Measurements from ENCODE around the gene TMEM171.

GRCh38 chr5:73139485-73139884 is 19.1 kb downstream of the TMEM171 start:
- TF ChIP-seq, protein P1, sequence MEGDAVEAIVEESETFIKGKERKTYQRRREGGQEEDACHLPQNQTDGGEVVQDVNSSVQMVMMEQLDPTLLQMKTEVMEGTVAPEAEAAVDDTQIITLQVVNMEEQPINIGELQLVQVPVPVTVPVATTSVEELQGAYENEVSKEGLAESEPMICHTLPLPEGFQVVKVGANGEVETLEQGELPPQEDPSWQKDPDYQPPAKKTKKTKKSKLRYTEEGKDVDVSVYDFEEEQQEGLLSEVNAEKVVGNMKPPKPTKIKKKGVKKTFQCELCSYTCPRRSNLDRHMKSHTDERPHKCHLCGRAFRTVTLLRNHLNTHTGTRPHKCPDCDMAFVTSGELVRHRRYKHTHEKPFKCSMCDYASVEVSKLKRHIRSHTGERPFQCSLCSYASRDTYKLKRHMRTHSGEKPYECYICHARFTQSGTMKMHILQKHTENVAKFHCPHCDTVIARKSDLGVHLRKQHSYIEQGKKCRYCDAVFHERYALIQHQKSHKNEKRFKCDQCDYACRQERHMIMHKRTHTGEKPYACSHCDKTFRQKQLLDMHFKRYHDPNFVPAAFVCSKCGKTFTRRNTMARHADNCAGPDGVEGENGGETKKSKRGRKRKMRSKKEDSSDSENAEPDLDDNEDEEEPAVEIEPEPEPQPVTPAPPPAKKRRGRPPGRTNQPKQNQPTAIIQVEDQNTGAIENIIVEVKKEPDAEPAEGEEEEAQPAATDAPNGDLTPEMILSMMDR (IDR thresholded peaks at IDR 0.05 in 2 of 3, conservative IDR thresholded peaks at IDR 0.05 in 1 of 3; ENCODE audit: borderline replicate concordance in 1 of 3, insufficient read depth in 1 of 3, low read depth in 2 of 3, low read length in 2 of 3): no peak
- TF ChIP-seq POLR2A (IDR thresholded peaks at IDR 0.05; ENCODE audit: borderline replicate concordance, extremely low read depth, insufficient read depth, insufficient read length): no peak
- TF ChIP-seq JUND (IDR thresholded peaks at IDR 0.05): no peak
- no peak for TF ChIP-seq MAX (IDR thresholded peaks at IDR 0.05)
- no peak for TF ChIP-seq ATF3 (IDR thresholded peaks at IDR 0.05)
- no peak for TF ChIP-seq REST (IDR thresholded peaks at IDR 0.05; ENCODE audit: low read depth)
- TF ChIP-seq SP1 (IDR thresholded peaks at IDR 0.05; ENCODE audit: low read depth): no peak
- TF ChIP-seq RAD21 (IDR thresholded peaks at IDR 0.05; ENCODE audit: low read depth): no peak
- TF ChIP-seq CBX3 (IDR thresholded peaks at IDR 0.05; ENCODE audit: low read depth): no peak
- TF ChIP-seq EZH2 (IDR thresholded peaks at IDR 0.05): no peak
- TF ChIP-seq ZNF274 (IDR thresholded peaks at IDR 0.05; ENCODE audit: low read depth, low read length): no peak
- TF ChIP-seq SIN3A (IDR thresholded peaks at IDR 0.05; ENCODE audit: low read depth): no peak

All from HCT116 (cell line).